WTC11 (cell line): ENCODE data around the gene GAS2L1. TPM values are rescaled to one million over a fixed set of nuclear protein-coding genes. Genes with fewer than 3 reads are reported as not detected.

Experiments
- ATAC-seq: fragments of 200-7000 bp; cut with Tn5 transposase; 2 replicates; pipeline ENCODE4 v1.10.0; 2021; ENCODE audit warnings: mild to moderate bottlenecking, moderate library complexity
- CTCF ChIA-PET: fragments of 300-600 bp; sonication (Branson Sonifier 250); formaldehyde crosslinking; loops from one replicate; lab custom pipeline; 2021; ENCODE audit warnings: antibody characterized with exemption; lab: Charles Lee
- POLR2A ChIA-PET: fragments of 350-600 bp; sonication (Branson Sonifier 250); formaldehyde crosslinking; loops from one replicate; lab custom pipeline; 2021; ENCODE audit warnings: antibody characterized with exemption; lab: Charles Lee
- DNase-seq: peaks from one replicate; pipeline ENCODE4 v3.0.0; 2021; ENCODE audit warnings: low spot score
- H3K27ac Mint-ChIP-seq: 2 replicates; pipeline ENCODE4 v1.8.0; 2021; ENCODE audit warnings: mixed read lengths
- H3K27me3 Mint-ChIP-seq: 2 replicates; pipeline ENCODE4 v1.8.0; 2021; ENCODE audit warnings: low read depth, mild to moderate bottlenecking, moderate library complexity, mixed read lengths
- H3K36me3 Mint-ChIP-seq: 2 replicates; pipeline ENCODE4 v1.8.0; 2021; ENCODE audit warnings: mixed read lengths
- H3K4me1 Mint-ChIP-seq: 2 replicates; pipeline ENCODE4 v1.8.0; 2022; ENCODE audit warnings: mixed read lengths
- H3K4me3 Mint-ChIP-seq: 2 replicates; pipeline ENCODE4 v1.8.0; 2021; ENCODE audit warnings: mild to moderate bottlenecking, moderate library complexity, mixed read lengths
- H3K9me3 Mint-ChIP-seq: 2 replicates; pipeline ENCODE4 v1.8.0; 2021; ENCODE audit warnings: mixed read lengths
- NFATC4 ChIP-seq: fragments of 250-450 bp; sonication (Bioruptor Pico); IDR thresholded peaks from 2 replicates; pipeline ENCODE4 v1.9.0; 2021; ENCODE audit warnings: mild to moderate bottlenecking
- RORB ChIP-seq: fragments of 250-450 bp; sonication (Bioruptor Pico); IDR thresholded peaks from 2 replicates; pipeline ENCODE4 v1.9.0; 2021; ENCODE audit warnings: mild to moderate bottlenecking
- SMAD4 ChIP-seq: sonication (generic); formaldehyde crosslinking; IDR thresholded peaks from 2 replicates; pipeline ENCODE4 v1.8.0; 2022; ENCODE audit warnings: mild to moderate bottlenecking, missing genetic modification reagents
- SP1 ChIP-seq: sonication (generic); formaldehyde crosslinking; conservative IDR thresholded peaks from 2 replicates; pipeline ENCODE4 v1.8.1; 2022; ENCODE audit warnings: missing genetic modification reagents
- total RNA-seq: library from RNA; stranded (reverse); gene quantifications from 3 replicates; pipeline ENCODE4 v1.2.3, GENCODE V29; 2021
- TF ChIP-seq, protein P1 (sequence below): sonication (generic); formaldehyde crosslinking; conservative IDR thresholded peaks from 2 replicates; pipeline ENCODE4 v1.8.1; 2023; ENCODE audit warnings: mild to moderate bottlenecking, low read depth, missing genetic modification reagents, moderate library complexity
- TF ChIP-seq, protein P2 (sequence below): sonication (generic); formaldehyde crosslinking; IDR thresholded peaks from 2 replicates; pipeline ENCODE4 v1.8.1; 2023; ENCODE audit warnings: mild to moderate bottlenecking, missing genetic modification reagents
- TF ChIP-seq, protein P3 (sequence below): sonication (generic); formaldehyde crosslinking; IDR thresholded peaks from 2 replicates; pipeline ENCODE4 v1.8.1; 2023; ENCODE audit warnings: mild to moderate bottlenecking, moderate library complexity, missing genetic modification reagents
- TF ChIP-seq, protein P4 (sequence below): fragments of 250-450 bp; sonication (Bioruptor Pico); IDR thresholded peaks from 2 replicates; pipeline ENCODE4 v2.1.2; 2022; ENCODE audit warnings: mild to moderate bottlenecking, moderate library complexity
- TF ChIP-seq, protein P5 (sequence below): sonication (generic); formaldehyde crosslinking; IDR thresholded peaks from 2 replicates; pipeline ENCODE4 v1.8.0; 2023; ENCODE audit warnings: missing genetic modification reagents, mild to moderate bottlenecking, borderline replicate concordance
- TF ChIP-seq, protein P6 (sequence below): sonication (generic); formaldehyde crosslinking; IDR thresholded peaks from 2 replicates; pipeline ENCODE4 v1.8.1; 2022; ENCODE audit warnings: low read depth, missing genetic modification reagents, borderline replicate concordance
- TF ChIP-seq, protein P7 (sequence below): sonication (generic); formaldehyde crosslinking; IDR thresholded peaks from 2 replicates; pipeline ENCODE4 v1.8.0; 2022; ENCODE audit warnings: missing genetic modification reagents

The GAS2L1 gene
- total RNA-seq, 1 experiment from 2014 or later: 19.9 TPM

DNA sequence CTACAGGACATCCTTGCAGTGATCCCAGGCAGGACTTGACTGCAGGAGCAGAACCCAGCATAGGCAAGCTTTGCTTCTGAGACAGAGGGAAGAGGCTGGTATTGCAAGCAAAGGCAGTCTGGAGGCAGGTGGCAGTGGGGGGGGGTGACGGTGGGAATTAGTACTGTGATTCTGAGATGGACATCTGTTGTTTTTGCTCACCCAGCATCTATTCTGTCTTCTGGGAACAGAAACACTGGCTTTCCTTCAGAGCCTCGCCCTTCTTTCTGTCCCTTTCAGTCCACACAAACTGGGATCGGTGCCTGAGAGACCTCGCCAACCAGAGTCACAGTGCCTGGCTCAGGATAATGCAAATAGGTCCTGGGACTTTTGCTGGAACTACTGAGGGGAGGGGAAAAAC lies 40.2 kb downstream of the GAS2L1 start (continued):
- TF ChIP-seq, protein P1, sequence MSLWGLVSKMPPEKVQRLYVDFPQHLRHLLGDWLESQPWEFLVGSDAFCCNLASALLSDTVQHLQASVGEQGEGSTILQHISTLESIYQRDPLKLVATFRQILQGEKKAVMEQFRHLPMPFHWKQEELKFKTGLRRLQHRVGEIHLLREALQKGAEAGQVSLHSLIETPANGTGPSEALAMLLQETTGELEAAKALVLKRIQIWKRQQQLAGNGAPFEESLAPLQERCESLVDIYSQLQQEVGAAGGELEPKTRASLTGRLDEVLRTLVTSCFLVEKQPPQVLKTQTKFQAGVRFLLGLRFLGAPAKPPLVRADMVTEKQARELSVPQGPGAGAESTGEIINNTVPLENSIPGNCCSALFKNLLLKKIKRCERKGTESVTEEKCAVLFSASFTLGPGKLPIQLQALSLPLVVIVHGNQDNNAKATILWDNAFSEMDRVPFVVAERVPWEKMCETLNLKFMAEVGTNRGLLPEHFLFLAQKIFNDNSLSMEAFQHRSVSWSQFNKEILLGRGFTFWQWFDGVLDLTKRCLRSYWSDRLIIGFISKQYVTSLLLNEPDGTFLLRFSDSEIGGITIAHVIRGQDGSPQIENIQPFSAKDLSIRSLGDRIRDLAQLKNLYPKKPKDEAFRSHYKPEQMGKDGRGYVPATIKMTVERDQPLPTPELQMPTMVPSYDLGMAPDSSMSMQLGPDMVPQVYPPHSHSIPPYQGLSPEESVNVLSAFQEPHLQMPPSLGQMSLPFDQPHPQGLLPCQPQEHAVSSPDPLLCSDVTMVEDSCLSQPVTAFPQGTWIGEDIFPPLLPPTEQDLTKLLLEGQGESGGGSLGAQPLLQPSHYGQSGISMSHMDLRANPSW (CRISPR knock-in tag): no peak
- TF ChIP-seq RORB: no peak

DNA sequence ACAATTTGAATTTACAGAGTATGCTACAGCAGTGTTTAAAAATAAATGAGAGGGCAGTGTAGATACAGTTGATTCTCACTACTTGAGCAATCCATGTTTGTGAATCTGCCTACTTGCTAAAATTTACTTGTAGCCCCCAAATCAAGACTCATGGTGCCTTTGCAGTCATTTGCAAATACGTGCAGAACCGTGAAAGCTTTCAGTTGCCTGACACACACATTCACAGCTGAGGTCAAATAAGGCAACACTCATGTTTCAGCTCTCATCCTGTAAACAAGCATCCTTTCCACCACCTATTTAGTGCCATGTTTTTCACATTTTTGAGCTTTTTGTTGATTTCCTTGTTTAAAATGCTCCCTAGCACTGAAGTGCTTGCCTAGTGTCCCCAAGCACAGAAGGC lies 41.6 kb downstream of the GAS2L1 start:
- CTCF ChIA-PET: no interaction called here
- TF ChIP-seq SP1 (no peak), SMAD4 (CRISPR knock-in tag) (no peak), NFATC4 (CRISPR knock-in tag) (no peak)
- TF ChIP-seq, protein P2, sequence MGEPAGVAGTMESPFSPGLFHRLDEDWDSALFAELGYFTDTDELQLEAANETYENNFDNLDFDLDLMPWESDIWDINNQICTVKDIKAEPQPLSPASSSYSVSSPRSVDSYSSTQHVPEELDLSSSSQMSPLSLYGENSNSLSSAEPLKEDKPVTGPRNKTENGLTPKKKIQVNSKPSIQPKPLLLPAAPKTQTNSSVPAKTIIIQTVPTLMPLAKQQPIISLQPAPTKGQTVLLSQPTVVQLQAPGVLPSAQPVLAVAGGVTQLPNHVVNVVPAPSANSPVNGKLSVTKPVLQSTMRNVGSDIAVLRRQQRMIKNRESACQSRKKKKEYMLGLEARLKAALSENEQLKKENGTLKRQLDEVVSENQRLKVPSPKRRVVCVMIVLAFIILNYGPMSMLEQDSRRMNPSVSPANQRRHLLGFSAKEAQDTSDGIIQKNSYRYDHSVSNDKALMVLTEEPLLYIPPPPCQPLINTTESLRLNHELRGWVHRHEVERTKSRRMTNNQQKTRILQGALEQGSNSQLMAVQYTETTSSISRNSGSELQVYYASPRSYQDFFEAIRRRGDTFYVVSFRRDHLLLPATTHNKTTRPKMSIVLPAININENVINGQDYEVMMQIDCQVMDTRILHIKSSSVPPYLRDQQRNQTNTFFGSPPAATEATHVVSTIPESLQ (CRISPR knock-in tag): no peak
- TF ChIP-seq, protein P3, sequence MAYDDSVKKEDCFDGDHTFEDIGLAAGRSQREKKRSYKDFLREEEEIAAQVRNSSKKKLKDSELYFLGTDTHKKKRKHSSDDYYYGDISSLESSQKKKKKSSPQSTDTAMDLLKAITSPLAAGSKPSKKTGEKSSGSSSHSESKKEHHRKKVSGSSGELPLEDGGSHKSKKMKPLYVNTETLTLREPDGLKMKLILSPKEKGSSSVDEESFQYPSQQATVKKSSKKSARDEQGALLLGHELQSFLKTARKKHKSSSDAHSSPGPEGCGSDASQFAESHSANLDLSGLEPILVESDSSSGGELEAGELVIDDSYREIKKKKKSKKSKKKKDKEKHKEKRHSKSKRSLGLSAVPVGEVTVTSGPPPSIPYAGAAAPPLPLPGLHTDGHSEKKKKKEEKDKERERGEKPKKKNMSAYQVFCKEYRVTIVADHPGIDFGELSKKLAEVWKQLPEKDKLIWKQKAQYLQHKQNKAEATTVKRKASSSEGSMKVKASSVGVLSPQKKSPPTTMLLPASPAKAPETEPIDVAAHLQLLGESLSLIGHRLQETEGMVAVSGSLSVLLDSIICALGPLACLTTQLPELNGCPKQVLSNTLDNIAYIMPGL (CRISPR knock-in tag): no peak
- TF ChIP-seq, protein P4, sequence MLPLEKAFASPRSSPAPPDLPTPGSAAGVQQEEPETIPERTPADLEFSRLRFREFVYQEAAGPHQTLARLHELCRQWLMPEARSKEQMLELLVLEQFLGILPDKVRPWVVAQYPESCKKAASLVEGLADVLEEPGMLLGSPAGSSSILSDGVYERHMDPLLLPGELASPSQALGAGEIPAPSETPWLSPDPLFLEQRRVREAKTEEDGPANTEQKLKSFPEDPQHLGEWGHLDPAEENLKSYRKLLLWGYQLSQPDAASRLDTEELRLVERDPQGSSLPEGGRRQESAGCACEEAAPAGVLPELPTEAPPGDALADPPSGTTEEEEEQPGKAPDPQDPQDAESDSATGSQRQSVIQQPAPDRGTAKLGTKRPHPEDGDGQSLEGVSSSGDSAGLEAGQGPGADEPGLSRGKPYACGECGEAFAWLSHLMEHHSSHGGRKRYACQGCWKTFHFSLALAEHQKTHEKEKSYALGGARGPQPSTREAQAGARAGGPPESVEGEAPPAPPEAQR (CRISPR knock-in tag): no peak
- TF ChIP-seq, protein P5, sequence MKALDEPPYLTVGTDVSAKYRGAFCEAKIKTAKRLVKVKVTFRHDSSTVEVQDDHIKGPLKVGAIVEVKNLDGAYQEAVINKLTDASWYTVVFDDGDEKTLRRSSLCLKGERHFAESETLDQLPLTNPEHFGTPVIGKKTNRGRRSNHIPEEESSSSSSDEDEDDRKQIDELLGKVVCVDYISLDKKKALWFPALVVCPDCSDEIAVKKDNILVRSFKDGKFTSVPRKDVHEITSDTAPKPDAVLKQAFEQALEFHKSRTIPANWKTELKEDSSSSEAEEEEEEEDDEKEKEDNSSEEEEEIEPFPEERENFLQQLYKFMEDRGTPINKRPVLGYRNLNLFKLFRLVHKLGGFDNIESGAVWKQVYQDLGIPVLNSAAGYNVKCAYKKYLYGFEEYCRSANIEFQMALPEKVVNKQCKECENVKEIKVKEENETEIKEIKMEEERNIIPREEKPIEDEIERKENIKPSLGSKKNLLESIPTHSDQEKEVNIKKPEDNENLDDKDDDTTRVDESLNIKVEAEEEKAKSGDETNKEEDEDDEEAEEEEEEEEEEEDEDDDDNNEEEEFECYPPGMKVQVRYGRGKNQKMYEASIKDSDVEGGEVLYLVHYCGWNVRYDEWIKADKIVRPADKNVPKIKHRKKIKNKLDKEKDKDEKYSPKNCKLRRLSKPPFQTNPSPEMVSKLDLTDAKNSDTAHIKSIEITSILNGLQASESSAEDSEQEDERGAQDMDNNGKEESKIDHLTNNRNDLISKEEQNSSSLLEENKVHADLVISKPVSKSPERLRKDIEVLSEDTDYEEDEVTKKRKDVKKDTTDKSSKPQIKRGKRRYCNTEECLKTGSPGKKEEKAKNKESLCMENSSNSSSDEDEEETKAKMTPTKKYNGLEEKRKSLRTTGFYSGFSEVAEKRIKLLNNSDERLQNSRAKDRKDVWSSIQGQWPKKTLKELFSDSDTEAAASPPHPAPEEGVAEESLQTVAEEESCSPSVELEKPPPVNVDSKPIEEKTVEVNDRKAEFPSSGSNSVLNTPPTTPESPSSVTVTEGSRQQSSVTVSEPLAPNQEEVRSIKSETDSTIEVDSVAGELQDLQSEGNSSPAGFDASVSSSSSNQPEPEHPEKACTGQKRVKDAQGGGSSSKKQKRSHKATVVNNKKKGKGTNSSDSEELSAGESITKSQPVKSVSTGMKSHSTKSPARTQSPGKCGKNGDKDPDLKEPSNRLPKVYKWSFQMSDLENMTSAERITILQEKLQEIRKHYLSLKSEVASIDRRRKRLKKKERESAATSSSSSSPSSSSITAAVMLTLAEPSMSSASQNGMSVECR: no peak
- TF ChIP-seq, protein P6, sequence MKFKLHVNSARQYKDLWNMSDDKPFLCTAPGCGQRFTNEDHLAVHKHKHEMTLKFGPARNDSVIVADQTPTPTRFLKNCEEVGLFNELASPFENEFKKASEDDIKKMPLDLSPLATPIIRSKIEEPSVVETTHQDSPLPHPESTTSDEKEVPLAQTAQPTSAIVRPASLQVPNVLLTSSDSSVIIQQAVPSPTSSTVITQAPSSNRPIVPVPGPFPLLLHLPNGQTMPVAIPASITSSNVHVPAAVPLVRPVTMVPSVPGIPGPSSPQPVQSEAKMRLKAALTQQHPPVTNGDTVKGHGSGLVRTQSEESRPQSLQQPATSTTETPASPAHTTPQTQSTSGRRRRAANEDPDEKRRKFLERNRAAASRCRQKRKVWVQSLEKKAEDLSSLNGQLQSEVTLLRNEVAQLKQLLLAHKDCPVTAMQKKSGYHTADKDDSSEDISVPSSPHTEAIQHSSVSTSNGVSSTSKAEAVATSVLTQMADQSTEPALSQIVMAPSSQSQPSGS (CRISPR knock-in tag): no peak
- TF ChIP-seq, protein P7, sequence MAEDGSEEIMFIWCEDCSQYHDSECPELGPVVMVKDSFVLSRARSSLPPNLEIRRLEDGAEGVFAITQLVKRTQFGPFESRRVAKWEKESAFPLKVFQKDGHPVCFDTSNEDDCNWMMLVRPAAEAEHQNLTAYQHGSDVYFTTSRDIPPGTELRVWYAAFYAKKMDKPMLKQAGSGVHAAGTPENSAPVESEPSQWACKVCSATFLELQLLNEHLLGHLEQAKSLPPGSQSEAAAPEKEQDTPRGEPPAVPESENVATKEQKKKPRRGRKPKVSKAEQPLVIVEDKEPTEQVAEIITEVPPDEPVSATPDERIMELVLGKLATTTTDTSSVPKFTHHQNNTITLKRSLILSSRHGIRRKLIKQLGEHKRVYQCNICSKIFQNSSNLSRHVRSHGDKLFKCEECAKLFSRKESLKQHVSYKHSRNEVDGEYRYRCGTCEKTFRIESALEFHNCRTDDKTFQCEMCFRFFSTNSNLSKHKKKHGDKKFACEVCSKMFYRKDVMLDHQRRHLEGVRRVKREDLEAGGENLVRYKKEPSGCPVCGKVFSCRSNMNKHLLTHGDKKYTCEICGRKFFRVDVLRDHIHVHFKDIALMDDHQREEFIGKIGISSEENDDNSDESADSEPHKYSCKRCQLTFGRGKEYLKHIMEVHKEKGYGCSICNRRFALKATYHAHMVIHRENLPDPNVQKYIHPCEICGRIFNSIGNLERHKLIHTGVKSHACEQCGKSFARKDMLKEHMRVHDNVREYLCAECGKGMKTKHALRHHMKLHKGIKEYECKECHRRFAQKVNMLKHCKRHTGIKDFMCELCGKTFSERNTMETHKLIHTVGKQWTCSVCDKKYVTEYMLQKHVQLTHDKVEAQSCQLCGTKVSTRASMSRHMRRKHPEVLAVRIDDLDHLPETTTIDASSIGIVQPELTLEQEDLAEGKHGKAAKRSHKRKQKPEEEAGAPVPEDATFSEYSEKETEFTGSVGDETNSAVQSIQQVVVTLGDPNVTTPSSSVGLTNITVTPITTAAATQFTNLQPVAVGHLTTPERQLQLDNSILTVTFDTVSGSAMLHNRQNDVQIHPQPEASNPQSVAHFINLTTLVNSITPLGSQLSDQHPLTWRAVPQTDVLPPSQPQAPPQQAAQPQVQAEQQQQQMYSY (CRISPR knock-in tag): no peak
- no peak for ATAC-seq

More for the DNA sequence above, 41.6 kb downstream of the GAS2L1 start:
- Mint-ChIP-seq H3K4me1 (no peaks in the 10 kb centered on the region), H3K36me3 (peaks cover 66% of the 10 kb centered on the region), H3K27me3 (no peaks in the 10 kb centered on the region), H3K9me3 (no peaks in the 10 kb centered on the region), H3K4me3 (no peak overlapping the region), H3K27ac (no peak overlapping the region; the same call in 1 of the 2 replicates)
- no peak for DNase-seq
- POLR2A ChIA-PET: no interaction called here
